MCF 10A (cell line): ENCODE data around the gene PHC1. TPM values are rescaled to one million over a fixed set of nuclear protein-coding genes. Genes with fewer than 3 reads are reported as not detected.

Experiments used
- BruUV-seq: library from RNA; stranded (reverse); fragments of 400-500 nt; replicated peaks from 2 replicates; lab custom pipeline; 2021; lab: Mats Ljungman, UMichigan
- CTCF ChIA-PET: fragments of 300-600 bp; sonication (Branson Sonifier 250); formaldehyde crosslinking; extraction: SDS; loops from one replicate; lab custom pipeline; 2021; ENCODE audit warnings: antibody characterized with exemption, inconsistent platforms; lab: Yijun Ruan, JAX
- POLR2A ChIA-PET: fragments of 300-600, 350-650 bp; sonication (Branson Sonifier 250); formaldehyde crosslinking; extraction: SDS; loops from one replicate; lab custom pipeline; 2020; ENCODE audit warnings: antibody characterized with exemption, inconsistent platforms; lab: Yijun Ruan, JAX
- DNase-seq: peaks from one replicate; pipeline ENCODE4 v3.0.0-alpha.2; 2018; ENCODE audit not compliant: unreplicated experiment
- H3K27ac Mint-ChIP-seq: one replicate; pipeline ENCODE4 v1.8.0; 2022; ENCODE audit warnings: mild to moderate bottlenecking, low read depth, mixed read lengths; ENCODE audit not compliant: unreplicated experiment
- H3K27me3 Mint-ChIP-seq: one replicate; pipeline ENCODE4 v1.8.0; 2022; ENCODE audit warnings: mixed read lengths; ENCODE audit not compliant: insufficient read depth, unreplicated experiment
- H3K36me3 Mint-ChIP-seq: one replicate; pipeline ENCODE4 v1.8.0; 2022; ENCODE audit warnings: mild to moderate bottlenecking, moderate library complexity, mixed read lengths; ENCODE audit not compliant: insufficient read depth, unreplicated experiment
- H3K4me1 Mint-ChIP-seq: one replicate; pipeline ENCODE4 v1.8.0; 2022; ENCODE audit warnings: mixed read lengths; ENCODE audit not compliant: insufficient read depth, unreplicated experiment
- H3K4me3 Mint-ChIP-seq: one replicate; pipeline ENCODE4 v1.8.0; 2022; ENCODE audit warnings: mild to moderate bottlenecking, moderate library complexity, mixed read lengths; ENCODE audit not compliant: unreplicated experiment
- H3K9me3 Mint-ChIP-seq: one replicate; pipeline ENCODE4 v1.8.0; 2022; ENCODE audit warnings: mixed read lengths; ENCODE audit not compliant: unreplicated experiment
- intact Hi-C: fragments of 100-400 bp; cut with micrococcal nuclease; formaldehyde crosslinking; loops from 2 replicates; pipeline ENCODE4 v1.14.1; 2022
- total RNA-seq: library from RNA; stranded (reverse); gene quantifications from 2 replicates; pipeline ENCODE4 v1.2.3, GENCODE V29; 2022
- TF ChIP-seq, protein P1 (sequence below): fragments of 200-600 bp; IDR thresholded peaks from one replicate; pipeline ENCODE4 v1.8.0; 2022; ENCODE audit warnings: antibody characterized with exemption, mild to moderate bottlenecking; ENCODE audit not compliant: unreplicated experiment

The PHC1 gene
- total RNA-seq, 1 experiment from 2014 or later = 23.0 TPM

DNA sequence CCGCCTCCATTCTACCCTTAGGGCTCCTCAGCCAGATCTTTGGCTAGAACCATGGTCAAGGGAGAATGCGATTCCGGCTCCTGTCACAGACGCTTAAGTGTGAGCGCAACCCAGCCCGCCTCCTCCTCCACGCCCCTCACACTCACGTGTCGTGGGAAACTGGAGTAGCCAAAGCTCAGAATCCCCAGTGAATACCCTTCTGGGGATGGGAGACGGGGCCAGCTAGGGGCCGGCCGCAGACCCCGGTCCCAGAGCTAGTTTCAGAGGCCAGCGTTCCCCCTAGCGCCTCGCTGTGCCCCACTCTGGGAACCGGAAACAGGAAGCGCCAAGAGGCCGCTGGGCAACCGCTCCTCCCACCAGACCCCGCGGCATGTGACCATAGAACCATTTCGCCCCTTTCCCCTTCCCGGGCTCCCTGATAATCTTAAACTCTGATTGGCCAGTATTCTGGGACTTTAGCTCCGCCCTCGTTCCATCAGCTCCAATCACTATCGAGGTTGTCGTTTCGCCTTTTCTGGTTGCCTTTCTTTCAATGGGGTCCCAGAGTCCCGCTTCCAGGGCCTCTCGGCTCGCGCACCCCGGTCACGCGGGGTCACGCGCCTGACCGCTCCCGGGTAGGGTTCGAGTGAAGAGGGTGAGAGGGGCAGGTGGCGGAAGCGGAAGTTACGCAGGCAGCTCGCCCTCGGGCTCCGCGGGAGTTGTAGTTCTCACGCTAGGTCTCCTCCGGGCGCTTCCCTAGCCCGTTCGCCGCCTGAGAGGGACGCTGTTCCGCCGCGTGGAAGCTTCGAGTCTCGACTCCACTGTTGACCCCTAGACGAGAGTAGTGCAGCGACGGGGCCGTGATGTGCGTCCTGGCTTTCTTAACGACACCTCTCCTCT lies 35.3 kb downstream of the PHC1 start, which contains the start of gene M6PR:
Gene M6PR, minus strand, starts transcription at position 304 of the 879 bp plus-strand sequence. CDS start 3,241 bp downstream, outside the sequence.
- Mint-ChIP-seq H3K27ac (peak within 1 kb of the TSS; percentile 100), H3K4me3 (peak within 1 kb of the TSS; percentile 100), H3K27me3 (no peaks in the 10 kb centered on the region), H3K9me3 (no peaks in the 10 kb centered on the region), H3K36me3 (peaks cover 27% of the 10 kb centered on the region), H3K4me1 (peaks cover 20% of the 10 kb centered on the region)
- DNase-seq = peak; percentile 97
- BruUV-seq = no TSS peak
- intact Hi-C loops = loop anchor here (1.0 to 5.0 kb wide), 3 partner anchors 35 to 252 kb away; partner anchors contain the start of genes PHC1 and RIMKLB
- ChIA-PET CTCF (interaction anchor here (0.6 to 4.0 kb wide), 21 partner anchors 12 to 1048 kb away, joined by 3 to 41 read pairs (median 3); partner anchors contain the start of gene PHC1), POLR2A (interaction anchor here (0.5 to 6.2 kb wide), 28 partner anchors 11 to 918 kb away, joined by 3 to 76 read pairs (median 3); partner anchors contain the start of genes PHC1 and RIMKLB)
- TF ChIP-seq, protein P1, sequence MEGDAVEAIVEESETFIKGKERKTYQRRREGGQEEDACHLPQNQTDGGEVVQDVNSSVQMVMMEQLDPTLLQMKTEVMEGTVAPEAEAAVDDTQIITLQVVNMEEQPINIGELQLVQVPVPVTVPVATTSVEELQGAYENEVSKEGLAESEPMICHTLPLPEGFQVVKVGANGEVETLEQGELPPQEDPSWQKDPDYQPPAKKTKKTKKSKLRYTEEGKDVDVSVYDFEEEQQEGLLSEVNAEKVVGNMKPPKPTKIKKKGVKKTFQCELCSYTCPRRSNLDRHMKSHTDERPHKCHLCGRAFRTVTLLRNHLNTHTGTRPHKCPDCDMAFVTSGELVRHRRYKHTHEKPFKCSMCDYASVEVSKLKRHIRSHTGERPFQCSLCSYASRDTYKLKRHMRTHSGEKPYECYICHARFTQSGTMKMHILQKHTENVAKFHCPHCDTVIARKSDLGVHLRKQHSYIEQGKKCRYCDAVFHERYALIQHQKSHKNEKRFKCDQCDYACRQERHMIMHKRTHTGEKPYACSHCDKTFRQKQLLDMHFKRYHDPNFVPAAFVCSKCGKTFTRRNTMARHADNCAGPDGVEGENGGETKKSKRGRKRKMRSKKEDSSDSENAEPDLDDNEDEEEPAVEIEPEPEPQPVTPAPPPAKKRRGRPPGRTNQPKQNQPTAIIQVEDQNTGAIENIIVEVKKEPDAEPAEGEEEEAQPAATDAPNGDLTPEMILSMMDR = peak; percentile 15

DNA sequence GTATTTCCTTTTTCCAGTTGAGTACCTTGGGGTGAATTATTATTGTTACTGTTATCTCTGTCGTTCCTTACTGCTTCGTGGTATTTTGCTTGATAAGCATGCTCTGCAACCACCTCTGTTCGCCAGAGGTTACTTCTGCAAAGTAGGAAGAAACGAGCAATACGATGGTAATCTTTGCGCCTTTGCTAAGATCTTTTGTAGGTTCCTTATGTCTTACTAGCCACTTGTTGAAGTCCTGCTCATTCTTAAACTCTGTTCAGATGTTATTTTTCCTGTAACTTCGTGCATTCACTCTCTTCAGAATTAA lies 35.9 kb downstream of the PHC1 start:
- POLR2A ChIA-PET = interaction anchor here (0.5 to 6.2 kb wide), 23 partner anchors 9 to 918 kb away, joined by 3 to 76 read pairs (median 4); partner anchors contain the start of genes PHC1 and RIMKLB
- H3K4me1 Mint-ChIP-seq = peaks cover 20% of the 10 kb centered on the region
- H3K27ac Mint-ChIP-seq = peak overlapping the region; percentile 100
- BruUV-seq = no TSS peak
- peaks cover 21% of the 10 kb centered on the region for H3K36me3 Mint-ChIP-seq
- no peak for DNase-seq
- H3K4me3 Mint-ChIP-seq = peak overlapping the region; percentile 100
- TF ChIP-seq, protein P1 = no peak
- CTCF ChIA-PET = interaction anchor here (0.7 to 4.0 kb wide), 17 partner anchors 9 to 390 kb away, joined by 3 to 41 read pairs (median 4); partner anchors contain the start of gene PHC1
- H3K27me3 Mint-ChIP-seq = no peaks in the 10 kb centered on the region
- no peaks in the 10 kb centered on the region for H3K9me3 Mint-ChIP-seq
- intact Hi-C loops = loop anchor here (1.0 kb wide), 1 partner anchor 89 kb away; no protein-coding TSS in a partner anchor

- TF ChIP-seq, protein P1 = no peak
- Mint-ChIP-seq H3K4me3 (peak overlapping the region; percentile 100), H3K9me3 (no peaks in the 10 kb centered on the region), H3K27ac (peak overlapping the region; percentile 100), H3K36me3 (peaks cover 22% of the 10 kb centered on the region), H3K4me1 (peaks cover 20% of the 10 kb centered on the region), H3K27me3 (no peaks in the 10 kb centered on the region)
- intact Hi-C loops = loop anchor here (1.0 kb wide), 1 partner anchor 88 kb away; no protein-coding TSS in a partner anchor
- CTCF ChIA-PET = interaction anchor here (0.5 to 4.0 kb wide), 19 partner anchors 8 to 407 kb away, joined by 3 to 41 read pairs (median 4); partner anchors contain the start of gene PHC1
- BruUV-seq = TSS peak; percentile 53
- POLR2A ChIA-PET = interaction anchor here (0.6 to 6.2 kb wide), 12 partner anchors 8 to 430 kb away, joined by 3 to 76 read pairs (median 4); partner anchors contain the start of gene PHC1
- no peak for DNase-seq
These were observed 36.6 kb downstream of the PHC1 start for GRCh38 chr12:8950702-8951478.
